ENCODE measurements around the gene COQ10A.

DNA sequence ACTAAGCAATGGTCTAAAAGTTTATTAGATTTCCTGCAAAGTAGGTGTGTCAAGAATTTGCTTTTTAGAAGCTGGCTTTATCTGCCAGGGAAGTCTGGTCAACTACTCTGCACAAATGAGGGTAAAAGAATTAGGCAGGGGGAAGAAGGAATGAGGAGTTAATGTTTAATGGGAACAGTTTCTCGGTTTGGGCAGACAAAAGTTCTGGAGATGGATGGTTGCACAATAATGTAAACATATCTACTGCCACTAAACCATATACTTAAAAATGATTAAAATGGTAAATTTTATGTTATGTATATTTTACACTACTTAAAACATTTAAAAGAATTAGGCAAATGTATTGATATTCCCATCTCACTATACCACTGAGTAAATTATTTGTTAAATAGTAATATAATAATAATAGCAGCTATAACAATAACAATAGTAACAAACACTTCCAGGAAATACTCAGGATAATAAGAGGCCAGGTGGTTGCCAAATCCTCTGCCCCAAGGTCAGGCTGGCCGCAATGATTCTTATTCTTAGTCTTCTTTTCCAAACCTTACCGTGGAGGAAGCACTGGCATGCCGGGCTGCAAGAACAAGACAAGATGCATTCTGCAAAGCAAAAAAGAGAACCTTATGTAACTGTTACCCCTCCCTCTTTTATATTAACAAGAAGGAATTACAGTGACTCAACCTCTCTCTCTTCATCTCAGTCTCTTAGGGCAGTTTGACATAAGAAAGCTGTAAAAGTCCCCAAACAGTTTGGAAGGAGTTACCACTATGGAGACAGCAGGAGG lies 19.5 kb downstream of the COQ10A start:
- TF ChIP-seq, protein P1, sequence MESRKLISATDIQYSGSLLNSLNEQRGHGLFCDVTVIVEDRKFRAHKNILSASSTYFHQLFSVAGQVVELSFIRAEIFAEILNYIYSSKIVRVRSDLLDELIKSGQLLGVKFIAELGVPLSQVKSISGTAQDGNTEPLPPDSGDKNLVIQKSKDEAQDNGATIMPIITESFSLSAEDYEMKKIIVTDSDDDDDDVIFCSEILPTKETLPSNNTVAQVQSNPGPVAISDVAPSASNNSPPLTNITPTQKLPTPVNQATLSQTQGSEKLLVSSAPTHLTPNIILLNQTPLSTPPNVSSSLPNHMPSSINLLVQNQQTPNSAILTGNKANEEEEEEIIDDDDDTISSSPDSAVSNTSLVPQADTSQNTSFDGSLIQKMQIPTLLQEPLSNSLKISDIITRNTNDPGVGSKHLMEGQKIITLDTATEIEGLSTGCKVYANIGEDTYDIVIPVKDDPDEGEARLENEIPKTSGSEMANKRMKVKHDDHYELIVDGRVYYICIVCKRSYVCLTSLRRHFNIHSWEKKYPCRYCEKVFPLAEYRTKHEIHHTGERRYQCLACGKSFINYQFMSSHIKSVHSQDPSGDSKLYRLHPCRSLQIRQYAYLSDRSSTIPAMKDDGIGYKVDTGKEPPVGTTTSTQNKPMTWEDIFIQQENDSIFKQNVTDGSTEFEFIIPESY (IDR thresholded peaks at IDR 0.05; ENCODE audit: borderline replicate concordance, low read depth), result no peak
- TF ChIP-seq, protein P2, sequence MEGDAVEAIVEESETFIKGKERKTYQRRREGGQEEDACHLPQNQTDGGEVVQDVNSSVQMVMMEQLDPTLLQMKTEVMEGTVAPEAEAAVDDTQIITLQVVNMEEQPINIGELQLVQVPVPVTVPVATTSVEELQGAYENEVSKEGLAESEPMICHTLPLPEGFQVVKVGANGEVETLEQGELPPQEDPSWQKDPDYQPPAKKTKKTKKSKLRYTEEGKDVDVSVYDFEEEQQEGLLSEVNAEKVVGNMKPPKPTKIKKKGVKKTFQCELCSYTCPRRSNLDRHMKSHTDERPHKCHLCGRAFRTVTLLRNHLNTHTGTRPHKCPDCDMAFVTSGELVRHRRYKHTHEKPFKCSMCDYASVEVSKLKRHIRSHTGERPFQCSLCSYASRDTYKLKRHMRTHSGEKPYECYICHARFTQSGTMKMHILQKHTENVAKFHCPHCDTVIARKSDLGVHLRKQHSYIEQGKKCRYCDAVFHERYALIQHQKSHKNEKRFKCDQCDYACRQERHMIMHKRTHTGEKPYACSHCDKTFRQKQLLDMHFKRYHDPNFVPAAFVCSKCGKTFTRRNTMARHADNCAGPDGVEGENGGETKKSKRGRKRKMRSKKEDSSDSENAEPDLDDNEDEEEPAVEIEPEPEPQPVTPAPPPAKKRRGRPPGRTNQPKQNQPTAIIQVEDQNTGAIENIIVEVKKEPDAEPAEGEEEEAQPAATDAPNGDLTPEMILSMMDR (IDR thresholded peaks at IDR 0.05), result no peak
- TF ChIP-seq GABPA (IDR thresholded peaks at IDR 0.05; ENCODE audit: low read depth), result no peak
- TF ChIP-seq TEAD4 (IDR thresholded peaks at IDR 0.05; ENCODE audit: borderline replicate concordance, insufficient read depth), result no peak
- TF ChIP-seq, protein P3, sequence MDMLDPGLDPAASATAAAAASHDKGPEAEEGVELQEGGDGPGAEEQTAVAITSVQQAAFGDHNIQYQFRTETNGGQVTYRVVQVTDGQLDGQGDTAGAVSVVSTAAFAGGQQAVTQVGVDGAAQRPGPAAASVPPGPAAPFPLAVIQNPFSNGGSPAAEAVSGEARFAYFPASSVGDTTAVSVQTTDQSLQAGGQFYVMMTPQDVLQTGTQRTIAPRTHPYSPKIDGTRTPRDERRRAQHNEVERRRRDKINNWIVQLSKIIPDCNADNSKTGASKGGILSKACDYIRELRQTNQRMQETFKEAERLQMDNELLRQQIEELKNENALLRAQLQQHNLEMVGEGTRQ (IDR thresholded peaks at IDR 0.05; ENCODE audit: borderline replicate concordance, low read depth, low read length), result no peak
- TF ChIP-seq, protein P4, sequence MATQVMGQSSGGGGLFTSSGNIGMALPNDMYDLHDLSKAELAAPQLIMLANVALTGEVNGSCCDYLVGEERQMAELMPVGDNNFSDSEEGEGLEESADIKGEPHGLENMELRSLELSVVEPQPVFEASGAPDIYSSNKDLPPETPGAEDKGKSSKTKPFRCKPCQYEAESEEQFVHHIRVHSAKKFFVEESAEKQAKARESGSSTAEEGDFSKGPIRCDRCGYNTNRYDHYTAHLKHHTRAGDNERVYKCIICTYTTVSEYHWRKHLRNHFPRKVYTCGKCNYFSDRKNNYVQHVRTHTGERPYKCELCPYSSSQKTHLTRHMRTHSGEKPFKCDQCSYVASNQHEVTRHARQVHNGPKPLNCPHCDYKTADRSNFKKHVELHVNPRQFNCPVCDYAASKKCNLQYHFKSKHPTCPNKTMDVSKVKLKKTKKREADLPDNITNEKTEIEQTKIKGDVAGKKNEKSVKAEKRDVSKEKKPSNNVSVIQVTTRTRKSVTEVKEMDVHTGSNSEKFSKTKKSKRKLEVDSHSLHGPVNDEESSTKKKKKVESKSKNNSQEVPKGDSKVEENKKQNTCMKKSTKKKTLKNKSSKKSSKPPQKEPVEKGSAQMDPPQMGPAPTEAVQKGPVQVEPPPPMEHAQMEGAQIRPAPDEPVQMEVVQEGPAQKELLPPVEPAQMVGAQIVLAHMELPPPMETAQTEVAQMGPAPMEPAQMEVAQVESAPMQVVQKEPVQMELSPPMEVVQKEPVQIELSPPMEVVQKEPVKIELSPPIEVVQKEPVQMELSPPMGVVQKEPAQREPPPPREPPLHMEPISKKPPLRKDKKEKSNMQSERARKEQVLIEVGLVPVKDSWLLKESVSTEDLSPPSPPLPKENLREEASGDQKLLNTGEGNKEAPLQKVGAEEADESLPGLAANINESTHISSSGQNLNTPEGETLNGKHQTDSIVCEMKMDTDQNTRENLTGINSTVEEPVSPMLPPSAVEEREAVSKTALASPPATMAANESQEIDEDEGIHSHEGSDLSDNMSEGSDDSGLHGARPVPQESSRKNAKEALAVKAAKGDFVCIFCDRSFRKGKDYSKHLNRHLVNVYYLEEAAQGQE (IDR thresholded peaks at IDR 0.05; ENCODE audit: low read depth, low read length), result no peak
- no peak for TF ChIP-seq GATA2 (CRISPR knock-in tag; IDR thresholded peaks at IDR 0.05)
- no peak for TF ChIP-seq JUND (IDR thresholded peaks at IDR 0.05)
